SK-N-DZ (cell line): ENCODE measurements around the gene ATXN7L2.

Source experiments
- DNase-seq: peaks from one replicate; pipeline ENCODE4 v3.0.0-alpha.2; 2015; ENCODE audit warnings: low spot score

The ATXN7L2 gene

GRCh38 chr1:109497449-109498160, 13.9 kb downstream of the ATXN7L2 start:
- DNase-seq: no peak

- DNase-seq: peak; percentile 80
These were observed 14.6 kb downstream of the ATXN7L2 start for GRCh38 chr1:109498161-109498801.

DNA sequence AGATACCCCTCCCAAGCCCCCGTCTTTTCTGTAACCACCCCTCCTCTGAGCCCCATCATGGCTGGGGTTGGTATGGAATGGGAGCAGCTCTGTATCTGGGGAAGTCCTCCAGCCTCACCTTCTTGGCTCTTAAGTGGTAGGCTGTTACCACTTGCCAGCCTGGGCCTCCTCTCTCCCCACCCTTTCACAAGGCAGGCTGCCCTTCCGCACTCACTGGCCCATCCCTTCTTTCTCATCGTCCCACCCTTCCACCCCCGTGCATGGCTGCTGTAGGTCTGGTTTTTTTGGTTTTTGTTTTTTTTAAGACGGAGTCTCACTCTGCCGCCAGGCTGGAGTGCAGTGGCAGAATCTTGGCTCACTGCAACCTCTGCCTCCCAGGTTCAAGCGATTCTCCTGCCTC, 15.4 kb downstream of the ATXN7L2 start:
- DNase-seq: no peak

- peak; percentile 41 for DNase-seq
These were observed 16.2 kb downstream of the ATXN7L2 start for GRCh38 chr1:109499661-109500536.

- DNase-seq: no peak
These were observed 17.3 kb downstream of the ATXN7L2 start for GRCh38 chr1:109500941-109501381.

GRCh38 chr1:109501644-109502363, 18.1 kb downstream of the ATXN7L2 start:
- no peak for DNase-seq

DNA sequence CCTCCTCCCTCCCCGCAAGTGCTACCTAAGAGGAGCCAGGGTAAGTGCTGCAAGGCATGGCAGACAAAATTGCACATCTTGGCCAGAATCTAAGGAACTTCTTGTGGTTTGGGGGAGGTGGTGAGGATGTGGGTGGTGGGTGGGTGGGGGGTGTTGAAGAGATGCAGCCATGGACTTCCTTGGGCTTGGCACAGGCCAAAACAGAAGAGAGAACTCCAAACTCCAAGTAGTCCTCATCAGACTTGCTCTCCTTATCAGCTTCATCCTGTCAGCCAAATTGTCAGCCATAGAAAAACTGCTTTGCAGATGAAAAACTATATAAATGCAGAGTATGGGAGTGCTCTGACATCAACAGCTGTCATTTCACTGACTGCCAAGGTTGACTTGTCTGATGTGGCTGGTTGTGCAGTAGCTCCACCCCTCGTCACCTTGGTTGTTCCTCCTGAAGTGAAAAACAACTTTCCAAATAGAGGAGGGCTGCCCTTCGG, 18.7 kb downstream of the ATXN7L2 start:
- DNase-seq: no peak

GRCh38 chr1:109503935-109504334, 20.2 kb downstream of the ATXN7L2 start:
- no peak for DNase-seq

GRCh38 chr1:109504974-109505373, 21.3 kb downstream of the ATXN7L2 start:
- no peak for DNase-seq

DNA sequence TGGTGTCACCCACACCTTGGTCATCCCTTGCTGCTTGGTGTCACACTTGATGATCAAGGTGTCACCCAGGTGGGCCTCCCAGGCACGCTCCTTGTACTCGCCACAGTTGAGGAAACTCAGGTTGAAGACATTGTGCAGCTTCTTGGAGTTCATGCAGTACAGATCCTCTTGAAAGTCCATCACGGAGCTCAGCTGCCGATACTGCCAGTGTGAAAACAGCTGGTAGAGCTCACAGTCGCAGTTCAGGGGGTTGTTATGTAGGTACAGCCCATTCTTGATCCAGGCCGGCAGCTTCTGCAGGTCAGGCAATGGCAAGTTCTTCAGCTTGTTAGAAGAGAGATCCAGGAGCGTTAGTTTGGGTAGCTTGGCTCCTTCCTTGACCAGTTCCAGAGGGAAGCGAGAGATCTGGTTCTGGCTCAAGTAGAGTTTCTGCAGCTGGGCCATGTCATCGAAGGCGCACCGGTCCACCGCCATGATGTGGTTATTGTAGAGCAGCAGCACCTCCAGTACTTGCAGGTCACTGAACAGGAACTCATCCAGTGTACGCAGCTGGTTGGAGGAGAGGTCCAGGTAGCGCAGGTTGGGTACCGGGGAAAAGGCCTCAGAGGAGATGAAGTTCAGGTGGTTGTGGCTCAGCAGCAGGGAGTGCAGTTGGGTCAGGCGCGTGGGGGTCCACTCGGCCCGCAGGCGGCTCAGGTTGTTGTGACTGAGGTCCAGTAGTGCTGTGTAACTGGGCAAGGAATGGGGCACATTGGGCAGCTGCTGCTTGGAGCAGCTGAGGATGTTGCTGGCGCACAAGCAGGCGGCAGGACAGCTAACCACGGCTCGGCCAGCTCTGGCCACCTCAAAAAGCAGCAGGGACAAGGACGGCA, 24.5 kb downstream of the ATXN7L2 start:
- no peak for DNase-seq

DNA sequence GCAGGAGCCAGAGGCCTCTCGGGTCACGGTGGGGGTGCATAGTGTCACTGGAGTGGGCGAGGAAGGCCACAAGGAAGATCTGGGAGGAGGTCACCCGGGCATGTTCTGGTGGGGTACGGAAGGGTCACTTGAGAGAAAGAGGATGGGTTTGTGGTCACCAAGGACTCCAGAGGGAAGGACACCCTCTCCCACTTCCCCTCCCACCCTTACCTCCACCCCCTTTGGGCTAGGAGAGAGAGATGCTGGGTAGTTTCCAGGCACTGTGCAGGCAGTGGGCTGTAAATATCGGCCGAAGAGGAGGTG, 25.1 kb downstream of the ATXN7L2 start:
- no peak for DNase-seq

- peak; percentile 47 for DNase-seq
These were observed 25.8 kb downstream of the ATXN7L2 start, which contains the start of gene AMIGO1 for GRCh38 chr1:109509176-109510134. Gene AMIGO1, minus strand, starts transcription at chr1:109509727. Its CDS starts 815 bp downstream, at chr1:109508912.

- no peak for DNase-seq
These were observed 29.5 kb downstream of the ATXN7L2 start for GRCh38 chr1:109513110-109513710.

- no peak for DNase-seq
These were observed 31.1 kb downstream of the ATXN7L2 start for GRCh38 chr1:109514846-109515245.

DNA sequence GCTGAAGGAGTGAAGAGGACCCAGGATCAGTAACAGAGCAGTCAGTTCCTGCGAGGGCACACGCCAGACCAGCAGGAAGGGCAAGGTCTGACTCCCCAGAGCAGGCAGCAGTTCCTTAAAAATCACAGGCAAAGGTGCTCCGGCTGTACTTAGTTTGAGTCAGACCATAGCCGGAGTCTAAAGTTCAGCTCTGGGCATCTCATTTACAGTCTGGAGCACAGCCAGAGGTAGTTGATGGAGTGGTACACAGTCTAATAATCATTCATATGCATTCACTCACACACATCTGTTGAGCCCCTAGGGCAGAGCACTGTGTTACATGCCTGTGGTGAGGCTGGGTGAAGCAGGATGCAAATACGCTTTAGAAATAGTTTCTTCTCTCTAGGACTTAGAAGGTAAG, 33.2 kb downstream of the ATXN7L2 start:
- DNase-seq: no peak

DNA sequence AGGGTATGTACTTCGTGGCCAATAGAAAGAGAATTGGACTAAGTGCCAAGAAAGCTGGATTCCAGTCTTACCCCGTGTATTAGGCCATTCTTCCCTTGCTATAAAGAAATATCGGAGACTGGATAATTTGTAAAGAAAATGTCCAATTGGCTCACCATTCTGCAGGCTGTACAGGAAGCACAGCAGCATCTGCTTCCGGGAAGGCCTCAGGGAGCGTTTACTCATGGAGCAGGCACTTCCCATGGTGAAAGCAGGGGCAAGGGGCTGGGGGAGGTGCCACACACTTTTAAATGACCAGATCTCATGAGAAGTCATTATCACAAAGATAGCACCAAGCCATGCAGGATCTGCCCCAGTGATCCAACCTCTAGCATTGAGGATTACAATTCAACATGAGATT, 33.6 kb downstream of the ATXN7L2 start:
- no peak for DNase-seq

DNA sequence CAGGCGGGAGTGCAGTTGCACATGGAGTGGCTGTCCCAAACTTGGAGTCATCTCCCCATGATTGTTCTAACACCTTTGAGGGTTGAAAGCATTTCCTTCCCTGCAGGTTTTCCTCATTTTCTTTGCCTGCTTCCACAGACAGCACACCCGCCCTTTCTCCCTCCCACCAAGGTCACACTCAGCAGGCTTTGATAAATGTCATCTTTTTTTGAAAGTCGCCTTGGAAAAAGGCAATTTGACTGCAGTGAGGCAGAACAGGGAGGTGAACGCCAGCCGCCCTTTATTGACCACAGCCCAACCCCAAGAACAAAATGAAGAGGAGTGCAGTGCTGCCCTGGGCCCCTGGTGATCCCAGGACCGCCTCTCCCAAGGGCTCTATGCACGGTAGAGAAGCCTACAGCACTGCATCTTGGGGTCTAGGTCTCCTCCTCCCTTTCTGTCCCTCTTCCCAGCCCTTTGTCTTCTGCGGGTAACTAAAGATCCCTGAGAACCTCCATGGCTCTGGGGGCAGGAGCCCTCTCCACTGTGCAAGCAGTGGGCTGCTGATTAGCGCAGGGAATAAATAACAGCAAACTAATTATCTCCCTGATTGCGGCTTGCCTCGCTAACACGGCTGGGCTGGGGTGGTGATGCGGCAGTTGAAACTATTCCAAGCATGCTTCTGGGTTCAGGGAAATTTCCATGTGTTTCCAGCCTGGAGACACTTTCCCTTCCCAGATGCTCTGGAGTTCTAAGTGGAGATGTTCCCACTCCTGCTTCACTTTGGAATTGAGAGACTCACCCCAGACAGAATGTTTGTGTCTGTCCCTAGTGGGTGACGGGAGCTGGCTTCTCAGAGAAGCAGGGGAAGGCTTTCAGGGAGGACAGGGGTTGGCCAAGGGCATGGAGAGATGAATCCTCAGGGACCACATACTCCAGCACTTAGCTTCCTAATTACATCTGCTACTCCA, 37.6 kb downstream of the ATXN7L2 start:
- DNase-seq: no peak

DNA sequence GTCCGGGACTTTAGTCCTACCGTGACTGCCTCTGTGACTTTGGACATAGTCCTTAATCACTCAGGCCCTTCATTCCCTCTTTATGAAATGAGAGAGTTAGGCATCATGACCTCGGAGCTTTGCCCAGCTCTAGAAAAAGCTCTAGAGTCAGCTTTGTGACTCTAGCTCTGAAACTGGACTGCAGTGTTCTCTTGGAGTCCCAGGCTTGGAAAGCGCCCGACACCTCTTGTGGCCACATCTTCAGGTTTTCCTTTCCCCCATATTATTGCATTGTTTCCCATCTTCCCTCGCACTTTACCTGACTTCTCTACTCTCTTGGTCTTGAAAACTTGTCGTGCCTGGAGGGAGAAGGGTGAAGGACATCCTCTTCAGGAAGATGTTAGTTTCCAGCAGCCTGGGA, 38.3 kb downstream of the ATXN7L2 start:
- DNase-seq: no peak
